Endothelial cell (in vitro differentiated cells): ENCODE measurements around the gene PKN2. TPM values are rescaled to one million over a fixed set of nuclear protein-coding genes. Genes with fewer than 3 reads are reported as not detected.

Experiments used
- DNase-seq: peaks from one replicate; pipeline ENCODE4 v3.0.0; 2021; ENCODE audit warnings: low spot score
- H3K27ac Mint-ChIP-seq: one replicate; pipeline ENCODE4 v1.8.0; 2021; ENCODE audit warnings: mixed read lengths, inconsistent platforms; ENCODE audit not compliant: unreplicated experiment
- H3K27me3 Mint-ChIP-seq: one replicate; pipeline ENCODE4 v1.8.0; 2021; ENCODE audit warnings: mild to moderate bottlenecking, moderate library complexity, mixed read lengths, inconsistent platforms; ENCODE audit not compliant: unreplicated experiment
- H3K36me3 Mint-ChIP-seq: one replicate; pipeline ENCODE4 v1.8.0; 2021; ENCODE audit warnings: mild to moderate bottlenecking, low read depth, mixed read lengths, inconsistent platforms; ENCODE audit not compliant: unreplicated experiment
- H3K4me1 Mint-ChIP-seq: one replicate; pipeline ENCODE4 v1.8.0; 2021; ENCODE audit warnings: mild to moderate bottlenecking, mixed read lengths, inconsistent platforms; ENCODE audit not compliant: unreplicated experiment
- H3K4me3 Mint-ChIP-seq: one replicate; pipeline ENCODE4 v1.8.0; 2021; ENCODE audit warnings: mild to moderate bottlenecking, mixed read lengths, inconsistent platforms; ENCODE audit not compliant: unreplicated experiment
- H3K9me3 Mint-ChIP-seq: one replicate; pipeline ENCODE4 v1.8.0; 2021; ENCODE audit warnings: mixed read lengths, inconsistent platforms; ENCODE audit not compliant: unreplicated experiment
- CTCF ChIP-seq: fragments of 200-600 bp; sonication (generic); IDR thresholded peaks from one replicate; pipeline ENCODE4 v1.5.0; 2021; ENCODE audit warnings: antibody characterized with exemption; ENCODE audit not compliant: unreplicated experiment
- total RNA-seq: library from RNA; stranded (reverse); fragmentation: NEBNext Ultra II Directional; extraction: Animal tissue kit (Norgen Biotek cat#: 25700); gene quantifications from one replicate; pipeline ENCODE4 v1.2.1, GENCODE V29; 2021; ENCODE audit not compliant: unreplicated experiment

PKN2 gene
- total RNA-seq, 1 donor from 2014 or later = 51.0 TPM

- no peak overlapping the region for H3K27ac Mint-ChIP-seq
- no peak for DNase-seq
- H3K4me1 Mint-ChIP-seq = peaks cover 10% of the 10 kb centered on the region
- no peak overlapping the region for H3K4me3 Mint-ChIP-seq
- no peaks in the 10 kb centered on the region for H3K9me3 Mint-ChIP-seq
- no peaks in the 10 kb centered on the region for H3K27me3 Mint-ChIP-seq
- no peak for TF ChIP-seq CTCF
- no peaks in the 10 kb centered on the region for H3K36me3 Mint-ChIP-seq
Observed at GRCh38 chr1:88650676-88651418, 33.2 kb upstream of the PKN2 start.

- Mint-ChIP-seq H3K4me3 (no peak overlapping the region), H3K27ac (no peak overlapping the region), H3K27me3 (no peaks in the 10 kb centered on the region), H3K9me3 (no peaks in the 10 kb centered on the region), H3K36me3 (no peaks in the 10 kb centered on the region), H3K4me1 (peaks cover 5% of the 10 kb centered on the region)
- no peak for TF ChIP-seq CTCF
- no peak for DNase-seq
Observed at GRCh38 chr1:88655140-88655539, 28.9 kb upstream of the PKN2 start.

GRCh38 chr1:88655685-88656299 lies 28.3 kb upstream of the PKN2 start:
- no peak for DNase-seq
- TF ChIP-seq CTCF = peak; percentile 94
- peaks cover 1% of the 10 kb centered on the region for H3K4me1 Mint-ChIP-seq
- H3K36me3 Mint-ChIP-seq = no peaks in the 10 kb centered on the region
- no peak overlapping the region for H3K4me3 Mint-ChIP-seq
- H3K27ac Mint-ChIP-seq = no peak overlapping the region
- H3K27me3 Mint-ChIP-seq = no peaks in the 10 kb centered on the region
- no peaks in the 10 kb centered on the region for H3K9me3 Mint-ChIP-seq

GRCh38 chr1:88658419-88658818 lies 25.7 kb upstream of the PKN2 start:
- Mint-ChIP-seq H3K36me3 (no peaks in the 10 kb centered on the region), H3K4me3 (no peak overlapping the region), H3K4me1 (peaks cover 12% of the 10 kb centered on the region), H3K9me3 (no peaks in the 10 kb centered on the region), H3K27me3 (no peaks in the 10 kb centered on the region), H3K27ac (no peak overlapping the region)
- DNase-seq = no peak
- TF ChIP-seq CTCF = no peak

- Mint-ChIP-seq H3K27me3 (no peaks in the 10 kb centered on the region), H3K27ac (no peak overlapping the region), H3K9me3 (no peaks in the 10 kb centered on the region), H3K4me1 (peaks cover 12% of the 10 kb centered on the region), H3K36me3 (no peaks in the 10 kb centered on the region), H3K4me3 (no peak overlapping the region)
- no peak for DNase-seq
- no peak for TF ChIP-seq CTCF
Observed at GRCh38 chr1:88659552-88659951, 24.5 kb upstream of the PKN2 start.
